Retinal pigment epithelial cell (primary cell): ENCODE results near the gene USP9X.

Source experiments
- DNase-seq: peaks from one replicate; pipeline ENCODE4 v3.0.0-alpha.2; 2010; ENCODE audit warnings: low read depth
- H3K4me3 ChIP-seq: 2 replicates; pipeline ENCODE4 v1.5.1; 2011; ENCODE audit warnings: mild to moderate bottlenecking, low read length, control low read depth, moderate library complexity
- CTCF ChIP-seq: conservative IDR thresholded peaks from 2 replicates; pipeline ENCODE4 v1.5.1; 2011; ENCODE audit warnings: low read depth, low read length, control low read depth, inconsistent platforms

USP9X gene

GRCh38 chrX:41122664-41123257 is 37.5 kb downstream of the USP9X start:
- H3K4me3 ChIP-seq, result no peak overlapping the region
- DNase-seq, result no peak
- TF ChIP-seq CTCF, result no peak

- no peak overlapping the region for H3K4me3 ChIP-seq
- no peak for TF ChIP-seq CTCF
- no peak for DNase-seq
Measured at GRCh38 chrX:41127477-41128192, 42.4 kb downstream of the USP9X start.

- DNase-seq, result no peak
- no peak overlapping the region for H3K4me3 ChIP-seq
- no peak for TF ChIP-seq CTCF
Measured at GRCh38 chrX:41128955-41129354, 43.7 kb downstream of the USP9X start.

GRCh38 chrX:41131766-41132165 is 46.5 kb downstream of the USP9X start:
- no peak for DNase-seq
- no peak overlapping the region for H3K4me3 ChIP-seq
- no peak for TF ChIP-seq CTCF

GRCh38 chrX:41133551-41133950 is 48.3 kb downstream of the USP9X start:
- no peak for TF ChIP-seq CTCF
- no peak for DNase-seq

GRCh38 chrX:41137589-41137988 is 52.3 kb downstream of the USP9X start:
- peak; percentile 50 for TF ChIP-seq CTCF
- DNase-seq, result no peak
- H3K4me3 ChIP-seq, result no peak overlapping the region

More at GRCh38 chrX:41133551-41133950, 48.3 kb downstream of the USP9X start:
- no peak overlapping the region for H3K4me3 ChIP-seq
